BJ (cell line): ENCODE measurements around the gene NPR2. TPM values are rescaled to one million over a fixed set of nuclear protein-coding genes. Genes with fewer than 3 reads are reported as not detected.

Experiments
- CTCF ChIA-PET: fragments of 350-600 bp; formaldehyde crosslinking; extraction: SDS; loops from one replicate; lab custom pipeline; 2021; ENCODE audit warnings: antibody characterized with exemption, inconsistent platforms; lab: Yijun Ruan, JAX
- POLR2A ChIA-PET: fragments of 300-600 bp; sonication (Branson Sonifier 250); formaldehyde crosslinking; extraction: SDS; loops from one replicate; lab custom pipeline; 2021; ENCODE audit warnings: antibody characterized with exemption; lab: Charles Lee
- DNase-seq: peaks from one replicate; pipeline ENCODE4 v3.0.0-alpha.2; 2011; ENCODE audit warnings: low read depth
- H3K27me3 ChIP-seq: 2 replicates; pipeline ENCODE4 v1.6.0; 2011; ENCODE audit warnings: low read length; ENCODE audit not compliant: control insufficient read depth, insufficient read depth
- H3K36me3 ChIP-seq: 2 replicates; pipeline ENCODE4 v1.5.1; 2011; ENCODE audit warnings: low read length; ENCODE audit not compliant: control insufficient read depth, insufficient read depth
- H3K4me3 ChIP-seq: 2 replicates; pipeline ENCODE4 v1.5.1; 2011; ENCODE audit warnings: low read depth, mild to moderate bottlenecking, control low read depth, low read length
- polyA plus RNA-seq: library from polyadenylated mRNA; depleted of rRNA; stranded (reverse); fragments of >200 nt; gene quantifications from 2 replicates; pipeline ENCODE4 v1.2.3, GENCODE V29; 2011
- TF ChIP-seq, protein P1 (sequence below): IDR thresholded peaks from 2 replicates; pipeline ENCODE4 v1.5.1; 2011; ENCODE audit warnings: low read depth, mild to moderate bottlenecking, control low read depth, inconsistent platforms, low read length, moderate library complexity; ENCODE audit not compliant: insufficient read depth

NPR2 gene
- polyA plus RNA-seq, 1 experiment = 33.4 TPM

GRCh38 chr9:35827486-35827885 is 36.1 kb downstream of the NPR2 start:
- CTCF ChIA-PET = interaction anchor here (0.6 to 5.8 kb wide), 13 partner anchors 10 to 1236 kb away, joined by 3 to 84 read pairs (median 8); partner anchors contain the start of genes CREB3, HINT2, HRCT1 and SPAG8
- H3K27me3 ChIP-seq = no peaks in the 10 kb centered on the region
- no peak for DNase-seq
- H3K4me3 ChIP-seq = no peak overlapping the region
- TF ChIP-seq, protein P1, sequence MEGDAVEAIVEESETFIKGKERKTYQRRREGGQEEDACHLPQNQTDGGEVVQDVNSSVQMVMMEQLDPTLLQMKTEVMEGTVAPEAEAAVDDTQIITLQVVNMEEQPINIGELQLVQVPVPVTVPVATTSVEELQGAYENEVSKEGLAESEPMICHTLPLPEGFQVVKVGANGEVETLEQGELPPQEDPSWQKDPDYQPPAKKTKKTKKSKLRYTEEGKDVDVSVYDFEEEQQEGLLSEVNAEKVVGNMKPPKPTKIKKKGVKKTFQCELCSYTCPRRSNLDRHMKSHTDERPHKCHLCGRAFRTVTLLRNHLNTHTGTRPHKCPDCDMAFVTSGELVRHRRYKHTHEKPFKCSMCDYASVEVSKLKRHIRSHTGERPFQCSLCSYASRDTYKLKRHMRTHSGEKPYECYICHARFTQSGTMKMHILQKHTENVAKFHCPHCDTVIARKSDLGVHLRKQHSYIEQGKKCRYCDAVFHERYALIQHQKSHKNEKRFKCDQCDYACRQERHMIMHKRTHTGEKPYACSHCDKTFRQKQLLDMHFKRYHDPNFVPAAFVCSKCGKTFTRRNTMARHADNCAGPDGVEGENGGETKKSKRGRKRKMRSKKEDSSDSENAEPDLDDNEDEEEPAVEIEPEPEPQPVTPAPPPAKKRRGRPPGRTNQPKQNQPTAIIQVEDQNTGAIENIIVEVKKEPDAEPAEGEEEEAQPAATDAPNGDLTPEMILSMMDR = no peak
- POLR2A ChIA-PET = no interaction called here
- H3K36me3 ChIP-seq = no peaks in the 10 kb centered on the region

DNA sequence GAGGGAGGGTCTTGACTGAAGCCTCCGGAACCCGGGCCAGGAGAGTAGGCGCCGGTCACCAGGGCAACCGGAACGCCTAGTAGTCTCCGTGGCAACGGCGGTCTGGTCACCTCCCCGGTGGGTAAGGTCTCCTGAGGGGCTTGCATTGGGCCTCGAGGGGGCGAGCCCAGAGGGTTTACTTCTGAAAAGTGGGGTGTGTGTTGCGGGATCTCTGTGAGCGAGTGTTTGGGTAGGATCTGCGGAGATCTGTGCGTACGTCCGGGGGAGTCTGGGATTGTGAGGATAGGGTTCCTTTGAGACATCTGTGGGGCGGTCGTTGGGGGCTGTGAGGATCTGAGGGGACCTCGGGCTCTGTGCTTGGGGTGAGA is 37.3 kb downstream of the NPR2 start, which contains the start of gene FAM221B:
FAM221B (minus strand) TSS at position 17 of the 368 bp plus-strand sequence. CDS start 2,571 bp downstream, outside the sequence.
- Histone ChIP-seq H3K4me3 (peak within 1 kb of the TSS; percentile 64), H3K36me3 (no peaks in the 10 kb centered on the region), H3K27me3 (no peaks in the 10 kb centered on the region)
- no peak for DNase-seq
- CTCF ChIA-PET = interaction anchor here (0.9 to 5.8 kb wide), 7 partner anchors 9 to 141 kb away, joined by 3 to 84 read pairs (median 8); partner anchors contain the start of genes HINT2, SPAG8 and TLN1
- TF ChIP-seq, protein P1 = no peak
- POLR2A ChIA-PET = no interaction called here

GRCh38 chr9:35829084-35829763 is 37.8 kb downstream of the NPR2 start, which contains the start of gene TMEM8B:
TSS of gene TMEM8B (plus strand) at chr9:35829228. CDS start at chr9:35829448, 220 bp downstream.
- no peaks in the 10 kb centered on the region for H3K27me3 ChIP-seq
- ChIA-PET POLR2A (no interaction called here), CTCF (interaction anchor here (0.7 to 5.8 kb wide), 7 partner anchors 8 to 141 kb away, joined by 3 to 84 read pairs (median 4); partner anchors contain the start of gene TLN1)
- TF ChIP-seq, protein P1 = no peak
- peak within 1 kb of the TSS; percentile 64 for H3K4me3 ChIP-seq
- H3K36me3 ChIP-seq = no peaks in the 10 kb centered on the region
- peak; percentile 51 for DNase-seq

GRCh38 chr9:35829764-35830096 is 38.3 kb downstream of the NPR2 start:
- H3K27me3 ChIP-seq = no peaks in the 10 kb centered on the region
- no peak for DNase-seq

GRCh38 chr9:35831040-35831439 is 39.6 kb downstream of the NPR2 start:
- ChIA-PET CTCF (interaction anchor here (1.3 to 1.5 kb wide), 2 partner anchors 41 to 51 kb away, joined by 5 read pairs; no protein-coding TSS in a partner anchor), POLR2A (no interaction called here)
- no peak for DNase-seq
- H3K36me3 ChIP-seq = 0 out of 2 replicates have a peak, but pooled peaks cover 1% of the 10 kb centered on the region
- no peaks in the 10 kb centered on the region for H3K27me3 ChIP-seq
- no peak overlapping the region for H3K4me3 ChIP-seq
- TF ChIP-seq, protein P1 = no peak

More at GRCh38 chr9:35829764-35830096, 38.3 kb downstream of the NPR2 start:
- TF ChIP-seq, protein P1 = no peak
- CTCF ChIA-PET = interaction anchor here (0.7 to 5.8 kb wide), 3 partner anchors 26 to 52 kb away, joined by 3 to 83 read pairs (median 3); no protein-coding TSS in a partner anchor
- POLR2A ChIA-PET = no interaction called here
- Histone ChIP-seq H3K36me3 (no peaks in the 10 kb centered on the region), H3K4me3 (peak overlapping the region; percentile 64)
